ENCODE results near the gene CDKN2AIPNL. TPM values are rescaled to one million over a fixed set of nuclear protein-coding genes. Genes with fewer than 3 reads are reported as not detected.
"Not testable (repeated sequence)": the region's sequence is repeated elsewhere in the genome, so short reads cannot be mapped to it uniquely, and the experiment has no call there.

CDKN2AIPNL gene
- total RNA-seq, 3 donors from 2014 or later: 16.2 to 20.8 (median 19.7) TPM

GRCh38 chr5:134394932-134395331, 16.7 kb downstream of the CDKN2AIPNL start:
- no peaks in the 10 kb centered on the region for H3K27me3 ChIP-seq
- H3K4me3 ChIP-seq: no peak overlapping the region
- intact Hi-C loops (cut with DNase I; ENCODE audit: low total_unique reads): no loop called here
- no peak overlapping the region for H3K27ac ChIP-seq
- H3K9me3 ChIP-seq: no peaks in the 10 kb centered on the region
- no peaks in the 10 kb centered on the region for H3K4me1 ChIP-seq
- no peak for DNase-seq (ENCODE audit: low spot score in 2 of 2)
- TF ChIP-seq CTCF (IDR thresholded peaks at IDR 0.05): no peak
- TF ChIP-seq POLR2A (IDR thresholded peaks at IDR 0.05): no peak
- no peak for TF ChIP-seq POLR2AphosphoS5 (IDR thresholded peaks at IDR 0.05)
- peaks cover 10% of the 10 kb centered on the region for H3K36me3 ChIP-seq

- Histone ChIP-seq H3K27ac (no peak overlapping the region), H3K4me1 (no peaks in the 10 kb centered on the region), H3K36me3 (peaks cover 12% of the 10 kb centered on the region), H3K27me3 (no peaks in the 10 kb centered on the region), H3K9me3 (no peaks in the 10 kb centered on the region), H3K4me3 (no peak overlapping the region)
- TF ChIP-seq CTCF (IDR thresholded peaks at IDR 0.05) (no peak), POLR2A (IDR thresholded peaks at IDR 0.05) (no peak), POLR2AphosphoS5 (IDR thresholded peaks at IDR 0.05) (no peak)
- DNase-seq (ENCODE audit: low spot score in 2 of 2): no peak
- intact Hi-C loops (cut with DNase I; ENCODE audit: low total_unique reads): no loop called here
Measured at GRCh38 chr5:134392301-134392700, 19.4 kb downstream of the CDKN2AIPNL start.

GRCh38 chr5:134387443-134387842, 24.2 kb downstream of the CDKN2AIPNL start:
- no peaks in the 10 kb centered on the region for H3K9me3 ChIP-seq
- intact Hi-C loops (cut with DNase I; ENCODE audit: low total_unique reads): no loop called here
- peaks cover 18% of the 10 kb centered on the region for H3K36me3 ChIP-seq
- H3K27me3 ChIP-seq: no peaks in the 10 kb centered on the region
- no peak overlapping the region for H3K4me3 ChIP-seq
- H3K4me1 ChIP-seq: no peaks in the 10 kb centered on the region
- no peak overlapping the region for H3K27ac ChIP-seq
- no peak for DNase-seq (ENCODE audit: low spot score in 2 of 2)
- TF ChIP-seq POLR2AphosphoS5 (IDR thresholded peaks at IDR 0.05): no peak
- TF ChIP-seq POLR2A (IDR thresholded peaks at IDR 0.05): no peak
- no peak for TF ChIP-seq CTCF (IDR thresholded peaks at IDR 0.05)

- Histone ChIP-seq H3K4me1 (no peaks in the 10 kb centered on the region), H3K27me3 (no peaks in the 10 kb centered on the region), H3K4me3 (no peak overlapping the region), H3K9me3 (no peaks in the 10 kb centered on the region), H3K27ac (no peak overlapping the region), H3K36me3 (peaks cover 14% of the 10 kb centered on the region)
- intact Hi-C loops (cut with DNase I; ENCODE audit: low total_unique reads): no loop called here
- no peak for TF ChIP-seq POLR2A (IDR thresholded peaks at IDR 0.05)
- no peak for TF ChIP-seq POLR2AphosphoS5 (IDR thresholded peaks at IDR 0.05)
- TF ChIP-seq CTCF (IDR thresholded peaks at IDR 0.05): no peak
- no peak for DNase-seq (ENCODE audit: low spot score in 2 of 2)
Measured at GRCh38 chr5:134383980-134384697, 27.5 kb downstream of the CDKN2AIPNL start.

GRCh38 chr5:134382204-134382603, 29.5 kb downstream of the CDKN2AIPNL start:
- H3K9me3 ChIP-seq; intact Hi-C loops (cut with DNase I; ENCODE audit: low total_unique reads); H3K4me1 ChIP-seq; DNase-seq (ENCODE audit: low spot score in 2 of 2); H3K4me3 ChIP-seq; H3K27ac ChIP-seq; H3K27me3 ChIP-seq: not testable (repeated sequence)
- H3K36me3 ChIP-seq: peaks cover 14% of the 10 kb centered on the region
